Chondrocyte (in vitro differentiated cells): ENCODE data around the gene ZFP2. TPM values are rescaled to one million over a fixed set of nuclear protein-coding genes. Genes with fewer than 3 reads are reported as not detected.
"Not testable (repeated sequence)": the region's sequence is repeated elsewhere in the genome, so short reads cannot be mapped to it uniquely, and the experiment has no call there.

Experiments used
- DNase-seq: peaks from one replicate; pipeline ENCODE4 v3.0.0; 2021; ENCODE audit warnings: mixed read lengths, low spot score
- H3K27ac Mint-ChIP-seq: one replicate; pipeline ENCODE4 v1.8.0; 2021; ENCODE audit warnings: mild to moderate bottlenecking, moderate library complexity, mixed read lengths; ENCODE audit not compliant: unreplicated experiment
- H3K27me3 Mint-ChIP-seq: 2 replicates; pipeline ENCODE4 v1.8.0; 2021; ENCODE audit warnings: low read depth, mixed read lengths
- H3K36me3 Mint-ChIP-seq: 2 replicates; pipeline ENCODE4 v1.8.0; 2021; ENCODE audit warnings: low read depth, mixed read lengths
- H3K4me1 Mint-ChIP-seq: 2 replicates; pipeline ENCODE4 v1.8.0; 2021; ENCODE audit warnings: low read depth, mild to moderate bottlenecking, mixed read lengths
- H3K4me3 Mint-ChIP-seq: one replicate; pipeline ENCODE4 v1.8.0; 2021; ENCODE audit warnings: mild to moderate bottlenecking, moderate library complexity, mixed read lengths; ENCODE audit not compliant: unreplicated experiment
- H3K9me3 Mint-ChIP-seq: 2 replicates; pipeline ENCODE4 v1.8.0; 2021; ENCODE audit warnings: low read depth, mixed read lengths
- CTCF ChIP-seq: fragments of 200-600 bp; sonication (generic); IDR thresholded peaks from 2 replicates; pipeline ENCODE4 v1.5.0; 2021; ENCODE audit warnings: antibody characterized with exemption, mild to moderate bottlenecking, moderate library complexity
- long read RNA-seq: library from polyadenylated mRNA; stranded (forward); transcript quantifications from one replicate; pipeline ENCODE4 v2.0.0, GENCODE V29; 2021
- total RNA-seq: library from RNA; stranded (reverse); gene quantifications from 3 replicates; pipeline ENCODE4 v1.2.1, GENCODE V29; 2021

The ZFP2 gene
- 1.6 to 2.1 TPM (median 1.7 TPM) in 3 replicates for total RNA-seq
- long read RNA-seq, partial matches to known transcripts: 0 of 4 reads
- long read RNA-seq, other reads (novel, unspliced or antisense): 4 of 4 reads

DNA sequence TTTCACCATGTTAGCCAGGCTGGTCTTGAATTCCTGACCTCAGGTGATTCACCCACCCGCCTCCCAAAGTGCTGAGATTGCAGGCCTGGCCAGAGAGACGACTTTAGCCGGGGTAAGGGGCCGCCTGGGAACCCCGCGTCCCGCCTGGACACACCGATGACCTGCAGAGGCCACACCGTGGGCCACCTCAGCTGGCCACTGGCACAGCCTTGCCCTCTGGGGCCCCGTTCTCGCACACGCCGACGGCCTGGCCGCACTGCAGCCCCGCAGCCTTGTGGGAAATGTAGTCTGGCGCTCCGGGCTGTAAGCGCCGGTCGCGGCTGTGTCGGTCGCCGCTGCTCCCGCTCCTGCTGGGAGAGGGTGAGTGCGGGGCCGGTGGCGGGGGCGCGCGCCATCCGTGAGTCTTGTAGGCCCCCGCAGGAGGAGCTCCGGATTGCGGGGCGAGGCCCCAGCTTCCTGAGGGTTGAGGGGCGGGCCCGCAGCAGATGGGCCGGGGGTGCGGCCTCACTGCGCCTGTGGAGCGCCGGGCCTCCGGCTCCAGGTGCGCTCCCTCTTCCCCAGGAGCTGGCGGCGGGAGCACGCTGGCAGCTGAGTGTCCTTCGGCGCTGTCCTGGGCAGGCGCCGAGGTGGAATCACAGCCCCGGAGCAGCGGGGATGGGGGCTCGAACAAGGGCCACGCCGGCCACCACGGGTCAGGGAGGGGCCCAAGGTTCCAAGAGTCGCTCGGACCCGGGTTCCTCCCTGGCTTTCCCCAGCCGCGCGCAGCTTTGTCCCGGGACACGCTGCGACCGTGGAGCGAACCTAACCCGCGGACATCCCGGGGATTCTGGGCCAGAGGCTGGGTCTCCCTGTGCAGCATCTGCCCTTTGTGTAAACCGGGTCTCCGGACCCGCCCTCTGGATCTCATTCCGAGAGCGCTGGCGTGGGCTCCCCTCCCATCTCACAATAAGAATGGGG lies at the start of gene ZFP2:
Gene ZFP2 (plus strand): TSS at position 299 of the 957 bp plus-strand sequence. CDS start 35,401 bp downstream, outside the sequence.
- Mint-ChIP-seq H3K27ac (peak within 1 kb of the TSS; percentile 54), H3K4me3 (peak within 1 kb of the TSS; percentile 81), H3K36me3 (peaks cover 11% of the 10 kb centered on the region), H3K27me3 (no peaks in the 10 kb centered on the region), H3K9me3 (peaks cover 11% of the 10 kb centered on the region), H3K4me1 (peaks cover 7% of the 10 kb centered on the region)
- TF ChIP-seq CTCF: peak; percentile 10
- DNase-seq: peak; percentile 82

GRCh38 chr5:178849316-178849715 lies 46.4 kb upstream of the ZFP2 start:
- H3K36me3 Mint-ChIP-seq: no peaks in the 10 kb centered on the region
- H3K27me3 Mint-ChIP-seq: peaks cover 2% of the 10 kb centered on the region
- peaks cover 8% of the 10 kb centered on the region for H3K4me1 Mint-ChIP-seq
- H3K27ac Mint-ChIP-seq: no peak overlapping the region
- no peak overlapping the region for H3K4me3 Mint-ChIP-seq
- H3K9me3 Mint-ChIP-seq: no peaks in the 10 kb centered on the region
- no peak for TF ChIP-seq CTCF
- no peak for DNase-seq

DNA sequence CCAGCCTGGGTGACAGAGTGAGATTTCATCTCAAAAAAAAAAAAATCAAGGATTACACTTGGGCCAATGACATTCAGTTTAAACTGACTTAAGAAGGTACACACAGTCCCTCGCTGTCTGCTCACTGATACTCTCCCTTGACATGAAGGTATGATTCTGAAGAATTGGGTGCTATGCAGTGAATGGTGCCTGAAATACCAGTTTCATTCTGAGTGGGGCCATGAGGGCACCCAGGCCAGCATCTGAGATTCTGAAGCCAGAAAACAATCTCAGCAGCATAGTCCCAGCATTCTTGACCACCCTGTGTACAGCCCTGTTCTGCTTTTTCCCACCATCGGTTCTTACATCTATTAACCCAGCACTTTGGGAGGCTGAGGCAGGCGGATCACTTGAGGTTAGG lies 43.8 kb upstream of the ZFP2 start:
- H3K36me3 Mint-ChIP-seq: no peaks in the 10 kb centered on the region
- TF ChIP-seq CTCF: no peak
- no peak overlapping the region for H3K27ac Mint-ChIP-seq

DNA sequence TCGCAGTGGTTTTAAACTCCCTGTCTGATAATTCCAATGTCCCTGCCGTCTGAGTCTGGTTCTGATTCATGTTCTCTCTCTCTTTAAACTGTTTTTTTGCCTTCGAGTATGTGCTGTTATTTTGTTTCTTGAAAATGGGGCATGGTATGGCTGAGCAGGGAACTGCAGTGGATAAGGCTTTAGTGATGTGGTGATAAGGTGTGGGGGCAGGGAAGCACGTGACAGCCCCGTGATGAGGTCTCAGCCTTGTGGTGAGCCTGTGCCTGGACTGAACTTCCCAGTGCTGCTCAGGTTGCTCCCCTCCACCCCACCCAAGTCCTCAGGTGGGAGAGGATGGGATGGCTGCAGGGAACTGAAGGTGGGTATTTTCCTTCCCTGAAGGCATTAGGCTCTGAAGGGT lies 41.4 kb upstream of the ZFP2 start:
- no peaks in the 10 kb centered on the region for H3K4me1 Mint-ChIP-seq
- no peak for DNase-seq
- H3K27ac Mint-ChIP-seq: no peak overlapping the region
- TF ChIP-seq CTCF: no peak
- H3K4me3 Mint-ChIP-seq: no peak overlapping the region
- peaks cover 5% of the 10 kb centered on the region for H3K9me3 Mint-ChIP-seq
- H3K36me3 Mint-ChIP-seq: no peaks in the 10 kb centered on the region
- peaks cover 2% of the 10 kb centered on the region for H3K27me3 Mint-ChIP-seq

More for the DNA sequence above, 43.8 kb upstream of the ZFP2 start:
- Mint-ChIP-seq H3K4me3 (no peak overlapping the region), H3K27me3 (peaks cover 2% of the 10 kb centered on the region), H3K4me1 (no peaks in the 10 kb centered on the region), H3K9me3 (no peaks in the 10 kb centered on the region)
- DNase-seq: no peak

DNA sequence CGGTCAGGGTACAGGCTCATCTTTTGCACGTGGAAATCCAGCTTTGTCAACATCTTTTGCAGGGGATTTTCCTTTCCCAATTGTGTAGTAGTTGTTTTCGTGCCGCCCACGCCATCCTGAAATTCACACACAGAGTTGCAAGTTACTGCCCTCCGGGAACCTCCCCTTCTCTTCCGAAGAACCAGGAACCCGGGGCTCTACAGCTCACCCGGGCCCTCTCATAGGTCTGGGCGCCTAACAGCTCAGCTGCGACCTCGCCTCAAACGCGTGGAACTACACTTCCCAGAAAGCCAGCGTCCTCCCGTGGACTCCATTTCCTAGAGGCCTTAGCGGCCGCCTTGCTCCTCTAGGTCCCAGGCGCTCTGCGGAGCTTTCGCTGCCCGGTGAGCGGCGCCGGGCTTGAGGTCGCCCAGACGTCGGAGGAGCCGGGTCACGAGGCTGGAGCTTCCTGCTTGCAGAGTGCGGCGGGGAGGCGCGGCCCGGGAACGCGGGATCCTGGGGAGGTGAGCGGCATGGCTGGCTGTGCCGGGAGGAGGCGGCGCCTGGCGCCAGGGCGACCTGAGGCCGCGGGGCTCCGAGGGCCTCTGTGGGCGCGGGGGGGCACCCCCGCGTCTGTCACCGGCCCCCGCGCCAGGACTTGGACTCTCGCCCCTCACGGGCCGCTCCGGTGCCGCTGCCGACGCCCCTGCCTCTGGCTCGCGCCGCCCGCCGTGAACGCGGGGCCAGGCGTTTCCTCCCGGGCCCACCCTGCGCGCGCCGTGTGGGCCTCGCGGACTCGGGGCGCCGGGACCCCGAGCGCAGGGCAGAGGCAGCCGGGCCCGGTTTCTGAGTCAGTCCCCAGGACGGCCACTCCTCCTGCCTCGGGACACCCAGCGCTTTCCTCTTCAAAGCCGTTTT lies 35.8 kb upstream of the ZFP2 start, which contains the start of gene ZNF354B:
Gene ZNF354B (plus strand): TSS at position 329 of the 897 bp plus-strand sequence. CDS start 1,095 bp downstream, outside the sequence.
- Mint-ChIP-seq H3K27me3 (no peaks in the 10 kb centered on the region), H3K27ac (peak within 1 kb of the TSS; percentile 93), H3K36me3 (peaks cover 7% of the 10 kb centered on the region), H3K9me3 (peaks cover 5% of the 10 kb centered on the region), H3K4me3 (peak within 1 kb of the TSS; percentile 77), H3K4me1 (peaks cover 21% of the 10 kb centered on the region)
- TF ChIP-seq CTCF: peak; percentile 49
- DNase-seq: peak; percentile 96

DNA sequence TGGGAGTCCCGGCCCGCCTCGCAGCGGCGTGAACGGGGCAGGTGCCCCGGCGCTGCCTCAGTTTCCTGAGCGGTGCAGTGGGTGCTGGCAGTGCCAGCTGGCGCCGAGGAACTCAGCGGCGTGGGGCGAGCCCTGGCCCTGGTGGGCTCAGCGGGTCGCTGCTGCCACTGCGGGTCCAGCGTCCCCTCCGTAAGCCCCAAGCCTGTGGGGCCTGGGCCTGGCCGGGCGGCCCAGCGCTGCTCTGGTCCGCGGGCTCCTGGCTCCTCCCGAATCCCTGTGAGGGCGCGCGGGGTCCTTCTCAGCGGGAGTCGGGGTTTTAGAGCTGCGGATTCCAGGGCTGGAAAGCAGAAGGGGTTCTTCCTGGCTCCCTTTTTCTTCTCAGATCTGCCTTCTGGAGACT lies 35.1 kb upstream of the ZFP2 start:
- not testable (repeated sequence) for H3K9me3 Mint-ChIP-seq, H3K36me3 Mint-ChIP-seq
- peak overlapping the region; percentile 77 for H3K4me3 Mint-ChIP-seq

More for the DNA sequence above, 35.1 kb upstream of the ZFP2 start:
- H3K4me1 Mint-ChIP-seq: peaks cover 21% of the 10 kb centered on the region
- not testable (repeated sequence) for DNase-seq, H3K27me3 Mint-ChIP-seq, H3K27ac Mint-ChIP-seq
